Mesenchymal stem cell (in vitro differentiated cells and primary cell): ENCODE measurements around the gene URB2.

Source experiments
- DNase-seq: peaks from one replicate; pipeline ENCODE4 v3.0.0-alpha.2; 2013
- H2AFZ ChIP-seq: one replicate; pipeline ENCODE4 v1.6.1; 2013; ENCODE audit warnings: low read depth, mild to moderate bottlenecking, control low read depth, inconsistent platforms, low read length, moderate library complexity
- H2AK5ac ChIP-seq: 2 replicates; pipeline ENCODE4 v1.6.1; 2013; ENCODE audit warnings: low read length, moderate library complexity, mild to moderate bottlenecking, inconsistent platforms; ENCODE audit not compliant: severe bottlenecking
- H2BK120ac ChIP-seq: one replicate; pipeline ENCODE4 v1.6.1; 2013; ENCODE audit warnings: low read depth, mild to moderate bottlenecking, inconsistent platforms, low read length, moderate library complexity
- H2BK12ac ChIP-seq, 2 experiments: one replicate each; pipeline ENCODE4 v1.6.1; 2013; ENCODE audit warnings: inconsistent platforms in 2 of 2, low read length in 2 of 2, mild to moderate bottlenecking in 2 of 2, moderate library complexity in 2 of 2, control low read depth in 1 of 2
- H2BK15ac ChIP-seq: one replicate; pipeline ENCODE4 v1.6.1; 2013; ENCODE audit warnings: mild to moderate bottlenecking, low read depth, inconsistent platforms; ENCODE audit not compliant: poor library complexity, severe bottlenecking
- H2BK5ac ChIP-seq: 2 replicates; pipeline ENCODE4 v1.6.1; 2013; ENCODE audit warnings: low read depth, mild to moderate bottlenecking, low read length, control low read depth, inconsistent platforms; ENCODE audit not compliant: poor library complexity, severe bottlenecking
- H3K14ac ChIP-seq, 2 experiments: one replicate each; pipeline ENCODE4 v1.6.1; 2013; ENCODE audit warnings: inconsistent platforms in 2 of 2, low read length in 2 of 2, control low read depth in 1 of 2, mild to moderate bottlenecking in 1 of 2, moderate library complexity in 1 of 2
- H3K18ac ChIP-seq, 2 experiments: one replicate each; pipeline ENCODE4 v1.6.1; 2013; ENCODE audit warnings: inconsistent platforms in 2 of 2, low read length in 2 of 2, control low read depth in 1 of 2, low read depth in 1 of 2, mild to moderate bottlenecking in 1 of 2
- H3K23ac ChIP-seq, 2 experiments: one replicate each; pipeline ENCODE4 v1.6.1; 2013; ENCODE audit warnings: inconsistent platforms in 2 of 2, low read length in 2 of 2, mild to moderate bottlenecking in 2 of 2, moderate library complexity in 2 of 2, control low read depth in 1 of 2
- H3K27ac ChIP-seq: 2 replicates; pipeline ENCODE4 v1.5.1; 2013; ENCODE audit warnings: mild to moderate bottlenecking, moderate library complexity, low read length, control low read depth, inconsistent platforms; ENCODE audit not compliant: poor library complexity, severe bottlenecking
- H3K27me3 ChIP-seq, 2 experiments: 2 replicates each; pipeline versions ENCODE4 v1.6.1 to v1.7.0; 2013; ENCODE audit warnings: low read length in 2 of 2, mild to moderate bottlenecking in 2 of 2, moderate library complexity in 2 of 2, control low read depth in 1 of 2, inconsistent platforms in 1 of 2; ENCODE audit not compliant: control insufficient read depth in 1 of 2, insufficient read depth in 1 of 2
- H3K36me3 ChIP-seq, 2 experiments: 2 replicates each; pipeline versions ENCODE4 v1.6.1 to v1.7.0; 2013; ENCODE audit warnings: low read length in 2 of 2, control low read depth in 1 of 2, inconsistent platforms in 1 of 2, low read depth in 1 of 2, mild to moderate bottlenecking in 1 of 2; ENCODE audit not compliant: insufficient read depth in 2 of 2, control insufficient read depth in 1 of 2
- H3K4ac ChIP-seq, 2 experiments: one replicate each; pipeline ENCODE4 v1.6.1; 2013; ENCODE audit warnings: inconsistent platforms in 2 of 2, low read length in 2 of 2, mild to moderate bottlenecking in 2 of 2, moderate library complexity in 2 of 2, control low read depth in 1 of 2, low read depth in 1 of 2
- H3K4me1 ChIP-seq: 2 replicates; pipeline ENCODE4 v1.6.1; 2013; ENCODE audit warnings: low read depth, low read length, control low read depth; ENCODE audit not compliant: control insufficient read depth, insufficient read depth
- H3K4me2 ChIP-seq: 2 replicates; pipeline ENCODE4 v1.6.1; 2013; ENCODE audit warnings: low read length, mild to moderate bottlenecking, inconsistent platforms; ENCODE audit not compliant: poor library complexity, severe bottlenecking
- H3K4me3 ChIP-seq, 2 experiments: 2 replicates each; pipeline versions ENCODE4 v1.5.1 to v1.7.0; 2013; ENCODE audit warnings: low read length in 2 of 2, mild to moderate bottlenecking in 2 of 2, control low read depth in 1 of 2, low read depth in 1 of 2; ENCODE audit not compliant: insufficient read depth in 1 of 2
- H3K79me1 ChIP-seq: replicated peaks from 2 replicates; pipeline ENCODE4 v1.6.1; 2013; ENCODE audit warnings: mild to moderate bottlenecking, control low read depth, low read length, inconsistent platforms; ENCODE audit not compliant: poor library complexity, severe bottlenecking
- H3K9ac ChIP-seq: 2 replicates; pipeline ENCODE4 v1.7.0; 2013; ENCODE audit warnings: mild to moderate bottlenecking, low read length, moderate library complexity
- H3K9me3 ChIP-seq: 2 replicates; pipeline ENCODE4 v1.7.0; 2013; ENCODE audit warnings: mild to moderate bottlenecking, low read length; ENCODE audit not compliant: control insufficient read depth
- H4K8ac ChIP-seq: one replicate; pipeline ENCODE4 v1.6.1; 2013; ENCODE audit warnings: inconsistent platforms, mild to moderate bottlenecking, low read length, moderate library complexity
- H4K91ac ChIP-seq: one replicate; pipeline ENCODE4 v1.6.1; 2013; ENCODE audit warnings: mild to moderate bottlenecking, low read length, inconsistent platforms
- WGBS: methylation state at CpG from one replicate; pipeline ENCODE4 v1.1.7; 2013; ENCODE audit warnings: mixed read lengths; 5-methylcytosine and 5-hydroxymethylcytosine counted together

The URB2 gene

GRCh38 chr1:229623838-229624237 is 2.2 kb upstream of the URB2 start:
- peaks cover 4% of the 10 kb centered on the region for H3K4me1 ChIP-seq
- H3K18ac ChIP-seq: no peak overlapping the region
- 86% methylated on average over 1 of the region's 1 CpG for WGBS

GRCh38 chr1:229624521-229625070 is 1.5 kb upstream of the URB2 start:
- H3K9ac ChIP-seq: peak overlapping the region; percentile 85
- H2AFZ ChIP-seq: no peak overlapping the region
- H2BK12ac ChIP-seq: no peak overlapping the region
- no peak overlapping the region for H2BK15ac ChIP-seq
- H2BK120ac ChIP-seq: no peak overlapping the region
- DNase-seq: no peak
- H3K27me3 ChIP-seq: no peaks in the 10 kb centered on the region
- H4K8ac ChIP-seq: no peak overlapping the region
- H3K9me3 ChIP-seq: no peaks in the 10 kb centered on the region
- H3K79me1 ChIP-seq: peaks cover 8% of the 10 kb centered on the region
- no peak overlapping the region for H2BK5ac ChIP-seq
- H4K91ac ChIP-seq: no peak overlapping the region
- H2AK5ac ChIP-seq: no peak overlapping the region
- H3K36me3 ChIP-seq: peaks cover 0 to 5% of the 10 kb centered on the region in 2 experiments
- peak overlapping the region; percentile 85 for H3K4me2 ChIP-seq
- no peak overlapping the region for H3K27ac ChIP-seq
- WGBS: 41% methylated on average over 7 of the region's 9 CpGs
- H3K4ac ChIP-seq: no peak overlapping the region
- H3K18ac ChIP-seq: no peak overlapping the region
- H3K23ac ChIP-seq: no peak overlapping the region
- peaks cover 4% of the 10 kb centered on the region for H3K4me1 ChIP-seq
- H3K14ac ChIP-seq: no peak overlapping the region
- peak overlapping the region in 1 of 2 experiments; percentile 96 for H3K4me3 ChIP-seq

More at GRCh38 chr1:229623838-229624237, 2.2 kb upstream of the URB2 start:
- no peak overlapping the region for H3K27ac ChIP-seq
- H3K9me3 ChIP-seq: no peaks in the 10 kb centered on the region
- H3K27me3 ChIP-seq: no peaks in the 10 kb centered on the region
- H3K23ac ChIP-seq: no peak overlapping the region
- peaks cover 12% of the 10 kb centered on the region for H3K79me1 ChIP-seq
- H4K91ac ChIP-seq: no peak overlapping the region
- no peak overlapping the region for H2BK12ac ChIP-seq
- peaks cover 0 to 3% of the 10 kb centered on the region in 2 experiments for H3K36me3 ChIP-seq
- H3K9ac ChIP-seq: no peak overlapping the region
- no peak overlapping the region for H2BK5ac ChIP-seq
- H3K4ac ChIP-seq: no peak overlapping the region
- H3K14ac ChIP-seq: no peak overlapping the region
- H4K8ac ChIP-seq: no peak overlapping the region
- H3K4me3 ChIP-seq: no peak overlapping the region
- no peak overlapping the region for H2BK120ac ChIP-seq
- no peak overlapping the region for H2AFZ ChIP-seq
- DNase-seq: no peak
- no peak overlapping the region for H2AK5ac ChIP-seq
- no peak overlapping the region for H3K4me2 ChIP-seq
- no peak overlapping the region for H2BK15ac ChIP-seq

- Histone ChIP-seq H3K18ac (peak overlapping the region; percentile 47 to 75), H2BK120ac (peak overlapping the region; percentile 91), H3K9me3 (no peaks in the 10 kb centered on the region), H3K79me1 (peaks cover 6% of the 10 kb centered on the region), H3K23ac (peak overlapping the region in 1 of 2 experiments; percentile 94), H2BK15ac (peak overlapping the region; percentile 99), H3K27ac (no peak overlapping the region), H4K8ac (no peak overlapping the region), H2BK12ac (no peak overlapping the region), H3K4me3 (peak overlapping the region; percentile 88 to 96), H3K14ac (peak overlapping the region in 1 of 2 experiments; percentile 86), H3K27me3 (no peaks in the 10 kb centered on the region), H3K9ac (peak overlapping the region; percentile 85), H3K4me2 (peak overlapping the region; percentile 85), H3K4me1 (peaks cover 4% of the 10 kb centered on the region), H4K91ac (peak overlapping the region; percentile 69), H3K36me3 (peaks cover 0 to 5% of the 10 kb centered on the region in 2 experiments), H2AK5ac (no peak overlapping the region), H2AFZ (no peak overlapping the region), H3K4ac (peak overlapping the region; percentile 52 to 77), H2BK5ac (no peak overlapping the region)
- peak; percentile 61 for DNase-seq
- under 1% methylated on average over 29 of the region's 86 CpGs for WGBS
Measured at GRCh38 chr1:229625071-229625914, 754 bp upstream of the URB2 start.

GRCh38 chr1:229627003-229627402 is 956 bp downstream of the URB2 start:
- no peak overlapping the region for H2BK12ac ChIP-seq
- peak overlapping the region in 1 of 2 experiments; percentile 91 for H3K4me3 ChIP-seq
- H2BK5ac ChIP-seq: no peak overlapping the region
- no peak overlapping the region for H2AFZ ChIP-seq
- no peak overlapping the region for H3K23ac ChIP-seq
- H2AK5ac ChIP-seq: no peak overlapping the region
- H3K4ac ChIP-seq: no peak overlapping the region
- peaks cover 0 to 5% of the 10 kb centered on the region in 2 experiments for H3K36me3 ChIP-seq
- WGBS: 0% methylated on average over 3 of the region's 4 CpGs
- H3K18ac ChIP-seq: no peak overlapping the region
- H3K4me1 ChIP-seq: peaks cover 4% of the 10 kb centered on the region
- H4K91ac ChIP-seq: no peak overlapping the region
- no peak overlapping the region for H3K14ac ChIP-seq
- peak overlapping the region; percentile 85 for H3K9ac ChIP-seq
- no peak overlapping the region for H4K8ac ChIP-seq
- no peak overlapping the region for H2BK15ac ChIP-seq
- no peak overlapping the region for H3K27ac ChIP-seq
- peak overlapping the region; percentile 93 for H3K4me2 ChIP-seq
- H3K9me3 ChIP-seq: no peaks in the 10 kb centered on the region
- peaks cover 13% of the 10 kb centered on the region for H3K79me1 ChIP-seq
- DNase-seq: no peak
- H3K27me3 ChIP-seq: no peaks in the 10 kb centered on the region
- H2BK120ac ChIP-seq: no peak overlapping the region
